GM10847 (cell line): ENCODE results near the gene RHBDD1.

Experiments used
- POLR2A ChIP-seq: IDR thresholded peaks from 2 replicates; pipeline ENCODE4 v1.6.1; 2011; ENCODE audit not compliant: insufficient read length; ENCODE audit errors: extremely low read depth

The RHBDD1 gene

GRCh38 chr2:226909126-226909525, 73.3 kb downstream of the RHBDD1 start:
- no peak for TF ChIP-seq POLR2A

GRCh38 chr2:226909836-226910235, 74.0 kb downstream of the RHBDD1 start:
- TF ChIP-seq POLR2A, result no peak

- TF ChIP-seq POLR2A, result no peak
Observed at GRCh38 chr2:226910384-226910783, 74.5 kb downstream of the RHBDD1 start.

- TF ChIP-seq POLR2A, result no peak
Observed at GRCh38 chr2:226911932-226912331, 76.1 kb downstream of the RHBDD1 start.

GRCh38 chr2:226913641-226914040, 77.8 kb downstream of the RHBDD1 start:
- no peak for TF ChIP-seq POLR2A

- TF ChIP-seq POLR2A, result no peak
Observed at GRCh38 chr2:226915846-226916360, 80.0 kb downstream of the RHBDD1 start.

GRCh38 chr2:226916669-226917068, 80.8 kb downstream of the RHBDD1 start:
- TF ChIP-seq POLR2A, result no peak

GRCh38 chr2:226932443-226932842, 96.6 kb downstream of the RHBDD1 start:
- no peak for TF ChIP-seq POLR2A

GRCh38 chr2:226934546-226935201, 98.8 kb downstream of the RHBDD1 start:
- no peak for TF ChIP-seq POLR2A

GRCh38 chr2:226943862-226944620, 108.2 kb downstream of the RHBDD1 start:
- TF ChIP-seq POLR2A, result no peak

GRCh38 chr2:226953206-226953605, 117.4 kb downstream of the RHBDD1 start:
- no peak for TF ChIP-seq POLR2A

GRCh38 chr2:226953826-226954225, 118.0 kb downstream of the RHBDD1 start:
- TF ChIP-seq POLR2A, result no peak

- no peak for TF ChIP-seq POLR2A
Observed at GRCh38 chr2:226956659-226957058, 120.8 kb downstream of the RHBDD1 start.

- TF ChIP-seq POLR2A, result no peak
Observed at GRCh38 chr2:226959418-226959817, 123.6 kb downstream of the RHBDD1 start.

GRCh38 chr2:226962176-226962773, 126.4 kb downstream of the RHBDD1 start:
- no peak for TF ChIP-seq POLR2A

- TF ChIP-seq POLR2A, result no peak
Observed at GRCh38 chr2:226963528-226963927, 127.7 kb downstream of the RHBDD1 start.
